ENCODE data around the gene EIF4G2. TPM values are rescaled to one million over a fixed set of nuclear protein-coding genes. Genes with fewer than 3 reads are reported as not detected.
"Not testable (repeated sequence)": the region's sequence is repeated elsewhere in the genome, so short reads cannot be mapped to it uniquely, and the experiment has no call there.

The EIF4G2 gene
- polyA plus RNA-seq, 4 donors = 208 to 449 (median 245) TPM

GRCh38 chr11:10846660-10847059 lies 37.9 kb upstream of the EIF4G2 start:
- peaks cover 0 to 10% (median 3%) of the 10 kb centered on the region in 3 donors for H3K4me1 ChIP-seq (ENCODE audit: control insufficient read depth in 3 of 3, insufficient read depth in 2 of 3, low read depth in 1 of 3, low read length in 2 of 3)
- H3K36me3 ChIP-seq (ENCODE audit: control insufficient read depth in 3 of 3, insufficient read depth in 2 of 3, low read depth in 1 of 3, low read length in 3 of 3) = no peaks in the 10 kb centered on the region
- no peak overlapping the region for H3K27ac ChIP-seq (ENCODE audit: low read depth in 1 of 3, low read length in 2 of 3)
- FAIRE-seq (no peak), DNase-seq (no peak)
- no peak overlapping the region for H3K4me3 ChIP-seq (ENCODE audit: low read depth in 1 of 3, low read length in 3 of 3)
- no peaks in the 10 kb centered on the region for H3K9me3 ChIP-seq (ENCODE audit: control insufficient read depth in 2 of 2, insufficient read depth in 1 of 2, low read depth in 1 of 2, low read length in 1 of 2)
- H3K27me3 ChIP-seq (ENCODE audit: control insufficient read depth in 3 of 3, insufficient read depth in 3 of 3, low read length in 3 of 3) = no peaks in the 10 kb centered on the region

- Histone ChIP-seq H3K36me3 (ENCODE audit: control insufficient read depth in 3 of 3, insufficient read depth in 2 of 3, low read depth in 1 of 3, low read length in 3 of 3) (no peaks in the 10 kb centered on the region), H3K27me3 (ENCODE audit: control insufficient read depth in 3 of 3, insufficient read depth in 3 of 3, low read length in 3 of 3) (no peaks in the 10 kb centered on the region), H3K4me1 (ENCODE audit: control insufficient read depth in 3 of 3, insufficient read depth in 2 of 3, low read depth in 1 of 3, low read length in 2 of 3) (peaks cover 0 to 10% (median 3%) of the 10 kb centered on the region in 3 donors), H3K4me3 (ENCODE audit: low read depth in 1 of 3, low read length in 3 of 3) (no peak overlapping the region), H3K27ac (ENCODE audit: low read depth in 1 of 3, low read length in 2 of 3) (no peak overlapping the region), H3K9me3 (ENCODE audit: control insufficient read depth in 2 of 2, insufficient read depth in 1 of 2, low read depth in 1 of 2, low read length in 1 of 2) (no peaks in the 10 kb centered on the region)
- 83 to 94% (median 92%) methylated on average over 2 of the region's 2 CpGs for WGBS, 3 donors
- FAIRE-seq (no peak), DNase-seq (no peak)
These were observed 36.9 kb upstream of the EIF4G2 start for GRCh38 chr11:10845589-10845988.

DNA sequence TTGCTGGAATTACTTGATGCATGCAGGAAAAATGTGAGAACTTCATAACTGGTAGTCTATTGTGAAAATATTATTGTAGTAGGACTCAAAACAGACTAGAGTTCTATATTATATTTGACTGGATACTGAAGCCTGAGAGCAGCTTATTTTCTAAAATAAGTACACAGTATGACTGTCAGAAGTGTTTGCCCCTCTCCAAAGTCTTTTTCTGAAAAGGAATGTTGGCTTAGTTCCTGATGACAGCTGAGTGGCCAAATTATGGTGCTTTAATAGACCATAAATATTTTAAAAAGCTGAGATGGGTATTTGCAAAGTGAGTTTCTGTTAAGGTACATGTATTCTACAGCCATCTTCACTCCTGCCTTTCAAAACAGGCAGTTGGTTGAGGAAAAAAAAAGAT lies 36.1 kb upstream of the EIF4G2 start:
- no peak for DNase-seq
- FAIRE-seq = no peak
- Histone ChIP-seq H3K27me3 (ENCODE audit: control insufficient read depth in 3 of 3, insufficient read depth in 3 of 3, low read length in 3 of 3) (no peaks in the 10 kb centered on the region), H3K9me3 (ENCODE audit: control insufficient read depth in 2 of 2, insufficient read depth in 1 of 2, low read depth in 1 of 2, low read length in 1 of 2) (no peaks in the 10 kb centered on the region), H3K36me3 (ENCODE audit: control insufficient read depth in 3 of 3, insufficient read depth in 2 of 3, low read depth in 1 of 3, low read length in 3 of 3) (no peaks in the 10 kb centered on the region), H3K4me1 (ENCODE audit: control insufficient read depth in 3 of 3, insufficient read depth in 2 of 3, low read depth in 1 of 3, low read length in 2 of 3) (peaks cover 0 to 10% (median 3%) of the 10 kb centered on the region in 3 donors), H3K4me3 (ENCODE audit: low read depth in 1 of 3, low read length in 3 of 3) (no peak overlapping the region), H3K27ac (ENCODE audit: low read depth in 1 of 3, low read length in 2 of 3) (no peak overlapping the region)

DNA sequence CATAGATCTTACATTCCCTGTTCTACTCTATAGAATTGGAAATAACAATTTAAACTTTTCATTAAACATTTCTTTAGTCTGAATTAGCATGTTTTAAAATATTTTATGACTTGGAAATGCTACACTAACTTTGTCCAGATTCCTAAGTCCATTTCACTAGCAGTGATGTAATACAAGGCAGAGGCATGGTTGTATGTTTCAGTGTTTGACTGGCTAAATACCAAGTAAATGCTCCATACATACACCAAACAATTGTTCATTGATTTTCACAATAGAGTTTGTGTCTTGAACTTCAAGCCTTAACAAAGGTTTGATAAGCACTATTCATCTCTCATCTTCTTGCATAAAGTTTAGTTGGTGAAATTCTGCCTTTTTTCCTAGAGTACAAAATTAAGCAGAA lies 35.6 kb upstream of the EIF4G2 start:
- H3K27ac ChIP-seq (ENCODE audit: low read depth in 1 of 3, low read length in 2 of 3) = no peak overlapping the region
- H3K9me3 ChIP-seq (ENCODE audit: control insufficient read depth in 2 of 2, insufficient read depth in 1 of 2, low read depth in 1 of 2, low read length in 1 of 2) = no peaks in the 10 kb centered on the region
- H3K36me3 ChIP-seq (ENCODE audit: control insufficient read depth in 3 of 3, insufficient read depth in 2 of 3, low read depth in 1 of 3, low read length in 3 of 3) = no peaks in the 10 kb centered on the region
- FAIRE-seq = no peak
- H3K27me3 ChIP-seq (ENCODE audit: control insufficient read depth in 3 of 3, insufficient read depth in 3 of 3, low read length in 3 of 3) = no peaks in the 10 kb centered on the region
- H3K4me3 ChIP-seq (ENCODE audit: low read depth in 1 of 3, low read length in 3 of 3) = no peak overlapping the region
- H3K4me1 ChIP-seq (ENCODE audit: control insufficient read depth in 3 of 3, insufficient read depth in 2 of 3, low read depth in 1 of 3, low read length in 2 of 3) = peaks cover 0 to 10% (median 3%) of the 10 kb centered on the region in 3 donors
- peak; percentile 36 to 63 for DNase-seq

GRCh38 chr11:10838881-10839280 lies 30.2 kb upstream of the EIF4G2 start:
- H3K4me3 ChIP-seq (ENCODE audit: low read depth in 1 of 3, low read length in 3 of 3) = no peak overlapping the region
- H3K27ac ChIP-seq (ENCODE audit: low read depth in 1 of 3, low read length in 2 of 3) = no peak overlapping the region
- peaks cover 0 to 4% (median 3%) of the 10 kb centered on the region in 3 donors for H3K4me1 ChIP-seq (ENCODE audit: control insufficient read depth in 3 of 3, insufficient read depth in 2 of 3, low read depth in 1 of 3, low read length in 2 of 3)
- no peaks in the 10 kb centered on the region for H3K27me3 ChIP-seq (ENCODE audit: control insufficient read depth in 3 of 3, insufficient read depth in 3 of 3, low read length in 3 of 3)
- no peaks in the 10 kb centered on the region for H3K36me3 ChIP-seq (ENCODE audit: control insufficient read depth in 3 of 3, insufficient read depth in 2 of 3, low read depth in 1 of 3, low read length in 3 of 3)
- FAIRE-seq (no peak), DNase-seq (no peak)
- WGBS, 3 donors = 25 to 45% (median 44%) methylated on average over 3 of the region's 3 CpGs
- no peaks in the 10 kb centered on the region for H3K9me3 ChIP-seq (ENCODE audit: control insufficient read depth in 2 of 2, insufficient read depth in 1 of 2, low read depth in 1 of 2, low read length in 1 of 2)

GRCh38 chr11:10838083-10838482 lies 29.4 kb upstream of the EIF4G2 start:
- Histone ChIP-seq H3K36me3 (ENCODE audit: control insufficient read depth in 3 of 3, insufficient read depth in 2 of 3, low read depth in 1 of 3, low read length in 3 of 3) (no peaks in the 10 kb centered on the region), H3K4me3 (ENCODE audit: low read depth in 1 of 3, low read length in 3 of 3) (no peak overlapping the region), H3K9me3 (ENCODE audit: control insufficient read depth in 2 of 2, insufficient read depth in 1 of 2, low read depth in 1 of 2, low read length in 1 of 2) (no peaks in the 10 kb centered on the region), H3K27ac (ENCODE audit: low read depth in 1 of 3, low read length in 2 of 3) (no peak overlapping the region), H3K4me1 (ENCODE audit: control insufficient read depth in 3 of 3, insufficient read depth in 2 of 3, low read depth in 1 of 3, low read length in 2 of 3) (peaks cover 0 to 2% (median 0%) of the 10 kb centered on the region in 3 donors), H3K27me3 (ENCODE audit: control insufficient read depth in 3 of 3, insufficient read depth in 3 of 3, low read length in 3 of 3) (no peaks in the 10 kb centered on the region)
- DNase-seq (no peak), FAIRE-seq (no peak)

GRCh38 chr11:10836884-10837283 lies 28.2 kb upstream of the EIF4G2 start:
- H3K27me3 ChIP-seq (ENCODE audit: control insufficient read depth in 3 of 3, insufficient read depth in 3 of 3, low read length in 3 of 3); H3K9me3 ChIP-seq (ENCODE audit: control insufficient read depth in 2 of 2, insufficient read depth in 1 of 2, low read depth in 1 of 2, low read length in 1 of 2); DNase-seq; H3K4me1 ChIP-seq (ENCODE audit: control insufficient read depth in 3 of 3, insufficient read depth in 2 of 3, low read depth in 1 of 3, low read length in 2 of 3); H3K4me3 ChIP-seq (ENCODE audit: low read depth in 1 of 3, low read length in 3 of 3); H3K36me3 ChIP-seq (ENCODE audit: control insufficient read depth in 3 of 3, insufficient read depth in 2 of 3, low read depth in 1 of 3, low read length in 3 of 3); H3K27ac ChIP-seq (ENCODE audit: low read depth in 1 of 3, low read length in 2 of 3); FAIRE-seq: not testable (repeated sequence)
- WGBS, 3 donors = 93 to 96% (median 94%) methylated on average over 4 of the region's 4 CpGs

DNA sequence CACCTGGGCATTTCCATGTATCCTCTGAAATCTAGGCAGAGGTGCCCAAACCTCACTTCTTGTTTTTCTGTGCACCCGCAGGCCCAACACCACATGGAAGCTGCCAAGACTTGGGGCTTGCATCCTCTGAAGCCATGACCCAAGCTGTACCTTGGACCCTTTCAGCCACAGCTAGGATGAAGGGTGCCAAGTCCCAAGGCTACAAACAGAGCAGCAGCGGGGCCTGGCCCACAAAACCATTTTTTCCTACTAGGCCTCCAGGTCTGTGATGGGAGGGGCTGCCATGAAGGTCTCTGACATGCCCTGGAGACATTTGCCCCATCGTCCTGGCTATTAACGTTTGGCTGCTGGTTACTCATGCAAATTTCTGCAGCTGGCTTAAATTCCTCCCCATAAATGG lies 20.4 kb upstream of the EIF4G2 start:
- H3K4me1 ChIP-seq (ENCODE audit: control insufficient read depth in 3 of 3, insufficient read depth in 2 of 3, low read depth in 1 of 3, low read length in 2 of 3) = peaks cover 0 to 13% (median 0%) of the 10 kb centered on the region in 3 donors
- no peak for DNase-seq
- no peaks in the 10 kb centered on the region for H3K36me3 ChIP-seq (ENCODE audit: control insufficient read depth in 3 of 3, insufficient read depth in 2 of 3, low read depth in 1 of 3, low read length in 3 of 3)
- no peak for FAIRE-seq
- H3K27ac ChIP-seq (ENCODE audit: low read depth in 1 of 3, low read length in 2 of 3) = no peak overlapping the region
- H3K27me3 ChIP-seq (ENCODE audit: control insufficient read depth in 3 of 3, insufficient read depth in 3 of 3, low read length in 3 of 3) = no peaks in the 10 kb centered on the region
- no peak overlapping the region for H3K4me3 ChIP-seq (ENCODE audit: low read depth in 1 of 3, low read length in 3 of 3)
- 89 to 95% (median 93%) methylated on average over 4 of the region's 4 CpGs for WGBS, 3 donors
- H3K9me3 ChIP-seq (ENCODE audit: control insufficient read depth in 2 of 2, insufficient read depth in 1 of 2, low read depth in 1 of 2, low read length in 1 of 2) = no peaks in the 10 kb centered on the region

DNA sequence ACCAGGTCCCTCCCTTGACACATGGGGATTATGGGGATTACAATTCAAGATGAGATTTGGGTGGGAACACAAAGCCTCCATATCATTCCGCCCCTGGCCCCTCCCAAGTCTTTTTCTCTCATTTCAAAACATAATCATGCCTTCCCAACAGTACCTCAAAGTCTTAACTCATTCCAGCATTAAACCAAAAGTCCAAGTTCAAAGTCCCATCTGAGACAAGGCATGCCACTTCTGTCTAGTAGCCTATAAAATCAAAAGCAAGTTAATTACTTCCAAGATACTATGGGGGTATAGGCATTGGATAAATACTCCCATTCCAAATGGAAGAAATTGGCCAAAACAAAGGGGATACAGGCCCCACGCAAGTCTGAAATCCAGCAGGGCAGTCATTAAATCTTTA lies 19.7 kb upstream of the EIF4G2 start:
- no peaks in the 10 kb centered on the region for H3K27me3 ChIP-seq (ENCODE audit: control insufficient read depth in 3 of 3, insufficient read depth in 3 of 3, low read length in 3 of 3)
- H3K27ac ChIP-seq (ENCODE audit: low read depth in 1 of 3, low read length in 2 of 3) = no peak overlapping the region
- no peak overlapping the region for H3K4me3 ChIP-seq (ENCODE audit: low read depth in 1 of 3, low read length in 3 of 3)
- 52 to 71% (median 59%) methylated on average over 2 of the region's 2 CpGs for WGBS, 3 donors
- H3K4me1 ChIP-seq (ENCODE audit: control insufficient read depth in 3 of 3, insufficient read depth in 2 of 3, low read depth in 1 of 3, low read length in 2 of 3) = peaks cover 0 to 16% (median 0%) of the 10 kb centered on the region in 3 donors
- DNase-seq (peak; percentile 61 to 67), FAIRE-seq (no peak)
- no peaks in the 10 kb centered on the region for H3K9me3 ChIP-seq (ENCODE audit: control insufficient read depth in 2 of 2, insufficient read depth in 1 of 2, low read depth in 1 of 2, low read length in 1 of 2)
- H3K36me3 ChIP-seq (ENCODE audit: control insufficient read depth in 3 of 3, insufficient read depth in 2 of 3, low read depth in 1 of 3, low read length in 3 of 3) = no peaks in the 10 kb centered on the region

All from small intestine (tissue), 7 donors.